Breast epithelium (tissue), 4 donors: ENCODE data around the gene ATG7. TPM values are rescaled to one million over a fixed set of nuclear protein-coding genes. Genes with fewer than 3 reads are reported as not detected.
"Not testable (repeated sequence)": the region's sequence is repeated elsewhere in the genome, so short reads cannot be mapped to it uniquely, and the experiment has no call there.

Source experiments
- DNase-seq, 2 donors: peaks; one replicate each; pipeline ENCODE4 v3.0.0-alpha.2; 2019; ENCODE audit warnings: low spot score in 2 of 2
- H3K27ac ChIP-seq, 2 donors: fragments of 200-600 bp; sonication (generic) in 1 of 2; one replicate each; pipeline ENCODE4 v1.5.1; 2016 to 2019; ENCODE audit warnings: mild to moderate bottlenecking in 1 of 2
- H3K27me3 ChIP-seq, 2 donors: fragments of 200-600 bp; sonication (generic) in 1 of 2; one replicate each; pipeline versions ENCODE4 v1.5.1 to v1.6.0; 2017 to 2019; ENCODE audit warnings: control low read depth in 1 of 2, mild to moderate bottlenecking in 1 of 2
- H3K36me3 ChIP-seq: fragments of 200-600 bp; one replicate; pipeline ENCODE4 v1.5.1; 2019
- H3K4me1 ChIP-seq, 2 donors: fragments of 200-600 bp; sonication (generic); one replicate each; pipeline ENCODE4 v1.5.1; 2016 to 2019; ENCODE audit warnings: control low read depth in 1 of 2
- H3K4me3 ChIP-seq, 3 donors: fragments of 200-600 bp; sonication (generic); 1 replicate in 2 of 3; 2 replicates in 1 of 3; pipeline ENCODE4 v1.5.1; 2016 to 2019; ENCODE audit warnings: mild to moderate bottlenecking in 3 of 3, moderate library complexity in 2 of 3
- H3K9me3 ChIP-seq, 2 donors: fragments of 200-600 bp; sonication (generic) in 1 of 2; one replicate each; pipeline ENCODE4 v1.5.1; 2016 to 2019; ENCODE audit warnings: control low read depth in 1 of 2
- CTCF ChIP-seq, 3 donors: fragments of 450-650 bp; IDR thresholded peaks; one replicate each; pipeline ENCODE4 v1.5.1; 2016 to 2017; ENCODE audit warnings: antibody characterized with exemption in 3 of 3, mild to moderate bottlenecking in 3 of 3, moderate library complexity in 3 of 3
- POLR2A ChIP-seq: fragments of 450-650 bp; IDR thresholded peaks from one replicate; pipeline ENCODE4 v1.6.1; 2016; ENCODE audit warnings: antibody characterized with exemption, mild to moderate bottlenecking, moderate library complexity
- POLR2AphosphoS5 ChIP-seq, 3 donors: sonication (generic); formaldehyde crosslinking; IDR thresholded peaks; one replicate each; pipeline ENCODE4 v1.6.1; 2017; ENCODE audit warnings: antibody characterized with exemption in 3 of 3
- intact Hi-C: fragments of 100-400 bp; cut with DNase I; formaldehyde crosslinking; loops from one replicate; pipeline ENCODE4 v1.15.1; 2023; ENCODE audit warnings: low total_unique reads
- total RNA-seq, 3 donors: library from RNA; depleted of rRNA; stranded (reverse); fragments of >200 nt; gene quantifications; one replicate each; pipeline ENCODE4 v1.1.0, GENCODE V29; 2016

Gene ATG7
- total RNA-seq, 3 donors from 2014 or later, result 64.9 to 81.9 (median 75.5) TPM

- intact Hi-C loops, result no loop called here
Measured at GRCh38 chr3:11498646-11499045, 226.4 kb downstream of the ATG7 start.

GRCh38 chr3:11499144-11499543, 226.9 kb downstream of the ATG7 start:
- H3K4me1 ChIP-seq, result no peaks in the 10 kb centered on the region
- no peaks in the 10 kb centered on the region for H3K36me3 ChIP-seq
- peak overlapping the region in 1 of 2 donors; percentile 58 for H3K27ac ChIP-seq
- peak in 1 of 3 donors; percentile 39 for TF ChIP-seq POLR2AphosphoS5 (IDR thresholded peaks at IDR 0.05)
- TF ChIP-seq POLR2A, result no peak
- H3K9me3 ChIP-seq, result no peaks in the 10 kb centered on the region
- no peak overlapping the region for H3K4me3 ChIP-seq
- DNase-seq, result no peak
- intact Hi-C loops, result no loop called here
- no peaks in the 10 kb centered on the region for H3K27me3 ChIP-seq

More at GRCh38 chr3:11498646-11499045, 226.4 kb downstream of the ATG7 start:
- H3K9me3 ChIP-seq, result no peaks in the 10 kb centered on the region
- H3K36me3 ChIP-seq, result no peaks in the 10 kb centered on the region
- no peaks in the 10 kb centered on the region for H3K27me3 ChIP-seq
- no peaks in the 10 kb centered on the region for H3K4me1 ChIP-seq
- H3K4me3 ChIP-seq, result no peak overlapping the region
- TF ChIP-seq POLR2AphosphoS5 (IDR thresholded peaks at IDR 0.05) (no peak), CTCF (IDR thresholded peaks at IDR 0.05) (no peak), POLR2A (no peak)
- peak overlapping the region; percentile 58 to 66 for H3K27ac ChIP-seq
- peak in 1 of 2 donors; percentile 58 for DNase-seq

GRCh38 chr3:11502413-11502812, 230.2 kb downstream of the ATG7 start:
- H3K27ac ChIP-seq, H3K36me3 ChIP-seq, DNase-seq, H3K27me3 ChIP-seq, H3K4me1 ChIP-seq, intact Hi-C loops, H3K4me3 ChIP-seq, H3K9me3 ChIP-seq: not testable (repeated sequence)

- DNase-seq, result no peak
- Histone ChIP-seq H3K36me3 (no peaks in the 10 kb centered on the region), H3K27me3 (no peaks in the 10 kb centered on the region), H3K9me3 (no peaks in the 10 kb centered on the region), H3K4me3 (no peak overlapping the region), H3K27ac (peak overlapping the region; percentile 48 to 62), H3K4me1 (peaks cover 0 to 7% of the 10 kb centered on the region in 2 donors)
- TF ChIP-seq POLR2A (no peak), POLR2AphosphoS5 (IDR thresholded peaks at IDR 0.05) (no peak), CTCF (IDR thresholded peaks at IDR 0.05) (no peak)
- intact Hi-C loops, result no loop called here
Measured at GRCh38 chr3:11507719-11508118, 235.5 kb downstream of the ATG7 start.

GRCh38 chr3:11508346-11509172, 236.4 kb downstream of the ATG7 start:
- Histone ChIP-seq H3K4me1 (peaks cover 0 to 7% of the 10 kb centered on the region in 2 donors), H3K9me3 (no peaks in the 10 kb centered on the region), H3K27ac (peak overlapping the region; percentile 60 to 62), H3K4me3 (no peak overlapping the region), H3K36me3 (no peaks in the 10 kb centered on the region), H3K27me3 (no peaks in the 10 kb centered on the region)
- intact Hi-C loops, result no loop called here
- no peak for DNase-seq
- TF ChIP-seq POLR2A, result no peak
- no peak for TF ChIP-seq POLR2AphosphoS5 (IDR thresholded peaks at IDR 0.05)
- TF ChIP-seq CTCF (IDR thresholded peaks at IDR 0.05), result no peak
